CD4-positive, alpha-beta T cell treated with Interleukin-17A for 1 hour (primary cell): ENCODE data around the gene CTU1.

Experiments
- DNase-seq: peaks from one replicate; pipeline ENCODE4 v3.0.0-alpha.2; 2020

The CTU1 gene

DNA sequence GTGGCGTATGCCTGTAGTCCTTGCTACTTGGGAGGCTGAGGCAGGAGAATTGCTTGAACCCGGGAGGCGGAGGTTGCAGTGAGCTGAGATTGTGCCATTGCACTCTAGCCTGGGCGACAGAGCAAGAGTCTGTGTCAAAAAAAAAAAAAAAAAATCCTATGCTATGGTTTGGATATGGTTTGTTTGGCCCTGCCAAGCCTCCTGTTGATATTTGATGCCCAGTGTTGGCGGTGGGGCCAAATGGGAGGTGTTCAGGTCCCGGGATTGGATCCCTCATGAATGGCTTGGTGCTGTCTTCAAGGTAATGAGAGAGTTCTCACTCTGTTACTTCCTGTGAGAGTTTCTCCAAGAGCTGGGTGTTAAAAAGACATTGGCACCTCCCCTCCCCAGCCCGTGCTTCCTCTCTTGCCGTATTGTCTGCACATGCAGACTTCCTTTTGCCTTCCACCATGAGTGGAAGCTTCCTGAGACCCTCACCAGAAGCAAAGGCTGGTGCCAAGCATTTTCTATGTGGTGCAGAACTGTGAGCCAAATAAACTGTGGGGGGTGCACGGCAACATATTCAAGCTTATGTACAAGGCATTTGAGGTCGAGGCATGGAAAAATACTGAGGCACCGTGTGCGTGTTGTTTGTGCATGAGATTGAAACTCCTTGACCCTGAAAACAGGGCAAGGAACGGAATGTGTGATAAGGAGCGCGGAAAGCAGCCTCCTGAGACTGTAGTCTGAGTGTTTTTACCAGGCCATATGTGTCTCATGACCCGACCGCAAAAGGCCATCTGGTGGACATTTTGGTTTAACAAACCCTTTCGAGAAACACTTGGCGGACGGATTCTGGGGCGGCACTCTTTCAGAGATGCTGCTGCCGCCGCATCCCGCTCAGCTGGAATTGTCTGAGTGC lies 23.8 kb upstream of the CTU1 start:
- peak; percentile 47 for DNase-seq

DNA sequence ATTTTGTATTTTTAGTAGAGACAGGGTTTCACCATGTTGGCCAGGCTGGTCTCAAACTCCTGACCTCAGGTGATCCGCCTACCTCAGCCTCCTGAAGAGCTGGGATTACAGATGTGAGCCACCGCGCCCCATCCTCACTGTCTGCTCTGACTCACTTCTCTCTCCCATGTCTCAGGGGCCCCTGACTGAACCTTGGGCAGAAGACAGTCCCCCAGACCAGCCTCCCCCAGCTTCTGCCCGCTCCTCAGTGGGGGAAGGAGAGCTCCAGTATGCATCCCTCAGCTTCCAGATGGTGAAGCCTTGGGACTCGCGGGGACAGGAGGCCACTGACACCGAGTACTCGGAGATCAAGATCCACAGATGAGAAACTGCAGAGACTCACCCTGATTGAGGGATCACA lies 21.5 kb upstream of the CTU1 start:
- no peak for DNase-seq

DNA sequence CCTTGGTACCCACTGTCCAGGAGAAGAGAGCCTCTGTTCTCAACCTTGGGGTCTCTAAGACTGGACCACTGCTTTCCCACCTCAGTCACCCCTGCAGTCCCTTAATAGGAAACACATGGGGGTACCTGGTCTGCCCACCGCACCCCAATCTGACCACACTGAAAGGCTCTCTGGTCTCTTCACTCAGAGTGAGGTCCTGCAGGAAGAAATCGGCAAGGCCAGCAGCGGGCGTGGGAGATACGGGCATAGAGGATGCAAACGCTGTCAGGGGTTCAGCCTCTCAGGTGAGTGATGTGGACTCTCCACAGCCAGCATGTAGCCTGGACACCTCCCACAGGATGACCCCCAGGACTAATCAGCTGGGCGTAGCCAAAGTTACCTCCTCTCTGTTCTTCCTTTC lies 20.0 kb upstream of the CTU1 start:
- DNase-seq, result no peak

DNA sequence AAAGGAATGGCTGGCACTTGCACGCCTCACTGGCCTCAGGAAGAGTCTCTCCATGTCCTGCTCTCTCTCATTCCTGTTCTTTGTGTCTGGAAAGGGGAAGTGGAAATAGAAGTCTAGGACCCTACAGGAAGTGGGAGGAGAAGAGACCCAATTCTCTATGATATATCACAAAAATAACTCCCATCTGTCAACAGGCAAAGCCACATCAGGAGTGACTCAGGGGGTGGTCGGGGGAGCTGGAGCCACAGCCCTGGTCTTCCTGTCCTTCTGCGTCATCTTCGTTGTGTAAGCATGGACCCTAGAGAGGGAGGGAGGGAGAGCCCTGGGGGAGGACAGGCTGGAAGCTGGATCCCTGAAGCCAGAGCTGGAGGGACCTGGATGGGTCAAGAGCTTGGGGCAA lies 19.5 kb upstream of the CTU1 start:
- DNase-seq, result no peak

DNA sequence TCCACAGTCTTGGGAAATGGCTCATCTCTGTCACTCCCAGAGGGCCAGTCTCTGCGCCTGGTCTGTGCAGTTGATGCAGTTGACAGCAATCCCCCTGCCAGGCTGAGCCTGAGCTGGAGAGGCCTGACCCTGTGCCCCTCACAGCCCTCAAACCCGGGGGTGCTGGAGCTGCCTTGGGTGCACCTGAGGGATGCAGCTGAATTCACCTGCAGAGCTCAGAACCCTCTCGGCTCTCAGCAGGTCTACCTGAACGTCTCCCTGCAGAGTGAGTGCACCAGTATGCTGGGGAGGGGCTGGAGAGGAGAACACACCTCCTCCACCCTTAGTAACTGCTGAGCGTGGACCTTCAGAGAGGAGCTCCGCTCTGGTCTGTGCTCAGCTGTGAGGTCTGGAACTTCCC lies 18.8 kb upstream of the CTU1 start:
- DNase-seq, result no peak

DNA sequence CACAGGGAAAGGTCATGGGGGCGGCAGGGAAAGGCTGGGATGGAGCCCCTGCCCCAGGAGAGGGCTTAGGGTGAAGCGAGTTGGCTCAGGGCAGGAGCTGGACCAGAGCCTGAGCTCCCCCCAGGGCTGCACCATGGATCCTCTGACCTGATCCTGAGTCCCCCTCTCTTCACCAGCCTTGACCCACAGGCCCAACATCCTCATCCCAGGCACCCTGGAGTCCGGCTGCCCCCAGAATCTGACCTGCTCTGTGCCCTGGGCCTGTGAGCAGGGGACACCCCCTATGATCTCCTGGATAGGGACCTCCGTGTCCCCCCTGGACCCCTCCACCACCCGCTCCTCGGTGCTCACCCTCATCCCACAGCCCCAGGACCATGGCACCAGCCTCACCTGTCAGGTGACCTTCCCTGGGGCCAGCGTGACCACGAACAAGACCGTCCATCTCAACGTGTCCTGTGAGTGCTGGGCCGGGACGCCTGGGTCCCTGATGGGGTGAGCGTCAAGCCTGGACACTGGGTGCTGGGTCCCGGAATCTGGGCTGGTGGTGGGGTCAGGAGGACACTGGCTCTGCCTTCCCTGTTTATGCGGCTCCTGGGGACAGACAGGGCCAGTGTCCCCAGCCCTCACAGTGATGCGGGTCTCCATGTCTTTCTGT lies 17.3 kb upstream of the CTU1 start:
- DNase-seq, result no peak

DNA sequence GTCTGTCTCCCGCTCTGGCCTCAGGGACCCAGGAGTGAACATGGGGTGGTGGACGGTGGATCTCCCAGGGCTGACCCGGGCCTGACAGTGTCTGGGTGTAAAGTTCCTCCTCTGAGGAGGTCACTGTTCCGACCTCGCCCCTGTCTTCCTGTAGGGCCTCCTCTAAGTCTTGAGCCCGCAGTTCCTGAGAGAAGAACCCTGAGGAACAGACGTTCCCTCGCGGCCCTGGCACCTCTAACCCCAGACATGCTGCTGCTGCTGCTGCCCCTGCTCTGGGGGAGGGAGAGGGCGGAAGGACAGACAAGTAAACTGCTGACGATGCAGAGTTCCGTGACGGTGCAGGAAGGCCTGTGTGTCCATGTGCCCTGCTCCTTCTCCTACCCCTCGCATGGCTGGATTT lies 16.5 kb upstream of the CTU1 start, which contains the start of gene SIGLEC9:
Gene SIGLEC9 (plus strand): TSS at position 178 of the 400 bp plus-strand sequence. CDS start 69 bp downstream, at position 247.
- DNase-seq, result no peak

DNA sequence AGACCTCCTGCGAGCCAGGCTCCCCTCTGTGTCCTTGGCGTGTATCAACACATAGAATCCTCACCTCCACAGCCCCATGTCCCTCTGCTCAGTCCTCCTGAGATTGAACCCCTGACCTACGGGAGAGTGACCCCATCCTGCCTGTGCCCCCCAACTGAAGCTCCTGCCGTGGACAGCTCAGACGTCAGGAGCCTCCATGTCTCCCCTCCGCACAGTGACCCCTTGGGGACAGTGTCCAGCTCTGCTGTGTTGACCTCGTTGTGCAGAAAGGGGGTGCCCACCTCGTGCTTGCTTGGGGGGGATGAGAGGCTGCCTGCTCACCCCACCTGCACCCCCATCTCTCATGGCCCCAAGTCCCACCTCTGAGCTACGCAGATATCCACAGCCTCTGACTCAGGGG lies 16.0 kb upstream of the CTU1 start:
- no peak for DNase-seq

DNA sequence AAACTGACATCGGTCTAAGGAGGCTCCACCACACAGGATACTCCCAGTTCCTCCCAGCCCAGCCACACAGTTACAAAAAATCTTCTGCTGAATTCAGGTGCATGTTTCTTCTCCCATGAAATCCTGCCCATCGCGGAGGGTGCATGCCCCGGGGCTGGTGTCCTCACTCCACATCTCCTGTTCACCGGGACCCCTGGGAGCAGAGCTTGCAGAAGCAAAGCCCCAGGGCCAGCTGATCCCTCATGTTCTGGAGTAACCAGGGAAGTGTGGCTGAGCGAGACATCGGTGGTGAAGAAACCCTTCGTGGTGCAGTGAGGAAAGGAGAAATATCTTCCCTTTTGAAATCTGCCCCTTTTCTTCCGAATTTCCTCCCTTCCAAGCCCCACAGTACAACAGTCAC lies 15.6 kb upstream of the CTU1 start:
- DNase-seq, result no peak

DNA sequence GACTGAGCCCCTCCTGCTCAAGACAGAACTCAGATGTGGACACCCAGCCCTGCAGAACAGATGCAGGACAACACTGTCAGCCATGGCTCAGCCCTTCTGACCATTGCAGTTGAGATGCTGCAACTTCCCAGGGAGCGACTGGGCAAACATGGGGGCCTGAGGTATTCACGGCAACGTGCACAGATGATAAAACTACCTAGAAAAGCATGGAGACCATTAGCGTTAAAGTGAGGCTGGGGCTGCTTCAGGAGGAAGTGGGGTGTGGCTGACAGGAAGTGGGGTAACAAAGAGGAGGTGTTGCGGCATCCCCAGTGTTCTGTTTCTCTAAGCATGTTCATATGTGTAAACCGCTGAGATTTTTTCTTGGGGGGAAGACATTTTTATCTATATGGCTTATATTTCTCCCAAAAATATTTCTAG lies 15.2 kb upstream of the CTU1 start:
- DNase-seq, result peak; percentile 69

DNA sequence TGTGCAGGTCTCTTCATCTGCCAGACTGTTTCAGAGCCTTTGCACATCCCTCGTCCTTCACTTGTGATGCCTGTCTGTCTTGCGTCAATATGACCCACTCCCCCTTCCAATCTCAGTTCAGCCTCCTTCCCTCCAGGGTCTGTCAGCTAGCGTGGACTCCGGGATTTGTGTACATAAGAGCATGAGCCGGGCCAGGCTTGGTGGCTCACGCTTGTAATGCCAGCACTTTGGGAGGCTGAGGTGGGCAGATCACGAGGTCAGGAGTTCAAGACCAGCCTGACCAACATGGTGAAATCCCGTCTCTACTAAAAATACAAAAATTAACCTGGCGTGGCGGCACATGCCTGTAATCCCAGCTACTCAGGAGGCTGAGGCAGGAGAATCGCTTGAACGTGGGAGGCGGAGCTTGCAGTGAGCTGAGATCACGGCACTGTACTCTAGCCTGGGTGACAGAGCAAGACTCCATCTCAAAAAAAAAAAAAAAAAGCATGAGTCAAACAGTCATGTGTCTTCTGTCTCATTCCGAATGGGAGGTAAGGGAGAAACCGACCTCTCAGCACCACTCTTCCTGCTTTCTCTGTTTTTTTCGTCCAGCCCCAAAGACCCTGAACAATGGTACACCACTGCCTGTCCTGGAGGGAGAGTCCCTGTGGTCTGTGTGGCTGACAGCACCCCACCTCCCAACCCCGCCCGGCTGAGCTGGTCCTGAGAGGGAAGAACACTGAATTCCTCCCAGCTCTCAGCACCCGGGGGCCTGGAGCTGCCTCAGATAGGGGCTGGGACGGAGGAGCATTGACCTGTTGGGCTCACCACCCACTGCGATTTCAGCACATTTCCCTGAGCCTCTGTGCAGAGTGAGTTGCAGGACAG lies 14.1 kb upstream of the CTU1 start:
- DNase-seq, result peak; percentile 15

DNA sequence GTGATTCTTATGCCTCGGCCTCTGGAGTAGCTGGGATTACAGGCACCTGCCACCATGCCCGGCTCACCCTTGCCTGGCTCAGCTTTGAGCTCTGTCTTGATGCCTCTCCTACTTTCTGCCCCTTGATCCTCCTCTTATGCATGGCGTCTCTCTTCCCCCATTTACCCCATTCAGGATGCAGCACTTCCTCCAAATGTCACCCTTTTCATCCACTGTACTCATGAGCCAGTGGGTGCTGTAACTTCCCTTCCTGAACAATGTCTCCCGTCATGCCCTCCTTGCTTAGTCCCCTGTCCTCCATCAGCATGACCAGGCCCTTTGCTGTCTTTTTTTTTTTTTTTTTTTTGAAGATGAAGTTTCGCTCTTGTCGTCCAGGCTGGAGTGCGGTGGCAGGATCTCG lies 13.0 kb upstream of the CTU1 start:
- no peak for DNase-seq

DNA sequence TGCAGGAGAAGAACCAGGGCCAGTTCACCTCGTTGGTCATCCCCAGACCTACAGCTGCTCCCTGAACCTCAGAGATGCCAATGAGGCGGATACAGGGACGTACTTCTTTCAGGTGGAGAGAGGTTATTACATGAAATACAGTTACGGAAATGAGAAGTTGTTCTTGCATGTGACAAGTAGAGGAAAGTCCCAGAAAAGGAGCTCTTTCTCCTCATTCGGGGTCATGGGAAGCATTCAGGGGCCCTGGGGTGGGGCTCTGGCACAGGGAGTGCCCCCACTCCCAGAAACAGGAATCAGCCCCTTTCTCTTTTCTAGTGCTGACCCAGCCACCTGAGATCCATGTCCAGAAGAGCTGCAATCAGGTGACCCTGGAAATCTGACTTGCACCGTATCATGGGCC lies 12.0 kb upstream of the CTU1 start:
- no peak for DNase-seq

DNA sequence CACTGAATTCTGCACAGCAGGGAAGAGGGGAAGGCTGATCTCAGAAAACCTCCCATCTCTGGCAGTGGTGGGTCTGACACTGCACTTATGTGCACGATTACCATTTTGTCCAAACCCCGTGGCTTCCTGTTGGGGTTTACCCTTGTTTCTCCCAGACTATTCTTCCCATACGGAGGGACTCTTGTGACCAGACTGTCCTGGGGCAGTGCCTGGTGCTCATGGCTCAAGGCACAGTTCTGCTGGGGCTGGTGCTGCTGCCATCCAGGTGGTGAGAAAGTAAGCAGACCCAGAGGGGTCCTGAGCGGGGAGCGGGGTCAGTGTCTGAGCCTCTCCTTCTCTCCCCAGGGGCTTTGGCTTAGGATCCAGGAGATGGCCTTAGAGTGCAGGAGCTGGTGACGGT lies 11.4 kb upstream of the CTU1 start:
- DNase-seq, result no peak

DNA sequence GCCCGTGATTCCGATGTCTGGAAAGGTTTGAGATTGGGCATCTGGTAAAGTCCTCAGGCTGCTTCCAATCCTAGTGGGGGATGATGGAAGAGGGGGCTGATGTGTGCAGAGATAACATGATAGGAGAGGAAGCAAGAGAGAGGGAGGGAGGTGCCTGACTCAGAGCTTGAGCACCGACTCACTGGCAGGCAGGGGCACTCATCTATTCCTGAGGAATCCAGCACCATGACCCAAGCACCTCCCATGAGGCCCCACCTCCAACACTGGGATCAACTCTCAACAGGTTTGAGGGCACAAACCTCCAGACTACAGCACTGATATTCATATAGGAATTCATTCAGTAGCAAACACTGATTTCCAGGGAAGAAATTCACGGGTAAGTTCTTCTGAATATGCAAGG lies 10.9 kb upstream of the CTU1 start:
- no peak for DNase-seq

DNA sequence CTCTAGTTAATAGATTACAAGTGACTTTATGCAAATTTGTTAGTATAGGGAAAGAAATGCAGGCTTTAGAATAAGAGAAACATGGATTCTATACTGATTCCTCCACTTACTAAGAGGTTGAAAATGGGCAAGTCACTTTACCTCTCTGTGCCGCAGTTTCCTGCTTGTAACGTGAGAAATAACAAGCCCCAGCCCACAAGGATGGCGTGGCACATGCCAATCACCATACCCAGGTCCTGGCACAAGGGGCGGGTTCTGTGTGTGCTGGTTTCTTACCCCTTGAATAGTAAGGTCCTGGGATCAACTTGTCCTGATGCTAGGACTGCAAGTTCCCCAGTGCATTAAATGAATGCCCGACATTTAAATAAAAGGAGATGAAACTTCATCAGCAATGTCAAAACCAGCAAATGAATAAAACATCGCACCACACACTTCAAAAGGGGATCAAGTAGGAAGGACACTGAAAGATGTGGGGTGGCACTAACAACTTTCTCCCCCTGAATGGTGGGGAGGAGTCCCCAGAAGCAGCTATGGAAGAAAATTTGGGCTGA lies 8.6 kb upstream of the CTU1 start:
- DNase-seq, result peak; percentile 38

DNA sequence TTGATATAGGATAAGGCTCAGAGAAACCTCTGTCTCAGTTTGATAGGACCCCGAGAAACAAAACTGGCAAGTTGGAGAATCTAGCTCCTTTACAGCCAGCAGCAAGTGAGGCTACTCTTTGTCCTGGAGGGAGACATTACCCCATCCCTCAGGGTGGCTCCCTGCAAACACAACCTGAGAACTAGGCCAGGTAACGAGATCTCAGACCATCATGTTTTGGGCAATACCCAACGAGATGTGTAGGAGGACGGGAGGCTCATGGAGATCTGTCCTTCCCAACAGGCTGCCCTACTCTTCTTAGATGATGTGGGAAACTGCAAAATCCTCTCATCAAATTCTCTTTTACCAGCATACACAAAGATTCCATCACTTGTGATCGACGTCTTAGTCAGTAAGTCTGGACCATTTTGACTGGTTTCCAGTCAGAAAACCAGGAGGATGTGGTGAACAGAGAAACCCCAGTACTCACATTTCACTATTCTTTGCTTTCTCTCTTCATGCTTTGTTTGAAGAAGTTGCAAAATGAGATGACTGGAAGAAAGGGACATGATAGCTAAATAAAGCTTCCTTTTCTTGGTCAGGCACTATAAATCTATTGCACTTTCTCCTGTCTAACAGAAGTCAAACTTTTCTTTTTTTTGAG lies 6.0 kb upstream of the CTU1 start:
- peak; percentile 28 for DNase-seq

DNA sequence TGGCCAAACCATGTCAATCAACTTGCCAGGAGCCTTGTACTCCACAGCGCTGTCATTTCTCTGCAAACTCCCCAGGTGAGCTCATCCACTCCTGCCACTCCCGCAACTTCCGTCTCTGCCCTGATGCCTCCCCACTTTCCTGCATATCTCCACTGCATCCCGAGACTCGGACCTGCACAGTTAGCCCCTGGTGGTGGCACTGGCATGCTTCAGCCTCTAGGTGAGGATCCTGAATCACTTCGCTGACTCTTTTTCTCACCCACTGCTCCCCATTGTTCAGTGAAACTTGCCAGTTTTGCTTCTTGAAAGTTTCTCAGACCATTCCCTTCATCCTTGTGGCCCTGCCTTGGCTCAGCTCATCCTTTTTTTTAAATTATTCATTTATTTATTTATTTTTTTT lies 3.4 kb upstream of the CTU1 start:
- DNase-seq, result no peak

DNA sequence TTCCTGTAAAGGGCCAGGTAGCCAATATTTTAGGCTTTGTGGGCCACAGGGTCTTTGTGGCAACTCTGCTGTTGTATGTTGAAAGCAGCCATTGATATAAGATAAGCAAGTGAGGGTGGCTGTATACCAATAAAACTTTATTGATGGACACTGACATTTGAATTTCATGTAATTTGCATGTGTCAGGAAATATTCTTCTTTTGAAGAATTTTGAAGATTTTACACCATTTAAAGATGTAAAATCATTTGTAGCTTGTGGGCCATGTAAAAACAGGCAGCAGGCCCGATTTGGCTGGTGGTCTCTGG lies 2.4 kb upstream of the CTU1 start:
- DNase-seq, result no peak

DNA sequence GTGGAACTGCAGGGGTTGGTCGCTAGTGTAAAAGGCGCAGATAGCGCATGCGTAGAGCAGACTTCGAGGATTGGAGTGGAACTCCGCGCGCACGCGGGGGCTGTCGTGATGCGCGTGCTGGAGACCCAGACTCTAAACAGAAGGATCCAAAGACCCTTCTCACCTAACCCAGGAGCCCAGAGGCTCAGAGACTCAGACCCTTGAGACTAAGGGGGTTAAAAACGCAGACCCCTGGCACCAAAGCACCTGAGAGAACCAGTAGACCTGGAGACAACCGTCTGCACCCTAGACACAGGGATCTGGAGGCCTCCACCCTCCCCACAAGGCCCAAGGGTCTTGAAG lies 567 bp upstream of the CTU1 start:
- DNase-seq, result no peak

DNA sequence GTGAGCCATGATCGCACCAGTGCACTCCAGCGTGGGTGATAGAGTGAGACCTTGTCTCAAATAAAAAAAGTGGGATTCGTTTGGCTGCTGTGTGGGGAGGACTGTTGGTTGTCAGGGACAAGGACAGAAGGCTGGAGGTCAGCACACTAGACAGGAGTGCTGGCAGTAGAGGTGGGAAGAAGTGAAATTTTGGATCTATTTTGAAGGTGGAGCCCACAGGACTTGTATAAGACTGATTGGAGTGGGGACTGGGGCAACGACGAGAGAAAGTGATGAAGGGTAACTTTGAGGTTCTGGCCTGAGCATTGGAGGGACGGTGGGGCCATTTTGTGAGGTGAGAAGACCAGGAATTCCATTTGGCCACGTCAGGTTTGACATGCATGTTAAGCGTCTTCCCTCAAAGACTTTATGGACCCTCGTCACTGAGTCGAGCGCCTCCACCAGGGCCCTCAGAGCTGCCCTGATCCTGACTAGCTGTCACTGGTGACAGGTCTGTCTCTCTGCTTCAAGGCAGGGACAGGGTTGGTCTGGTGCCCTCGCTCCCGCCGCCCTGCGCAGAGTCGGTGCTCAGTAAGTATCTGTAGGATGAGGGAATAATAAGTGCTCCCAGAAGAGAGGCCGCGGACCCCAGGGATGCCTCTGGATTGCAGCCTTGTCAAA lies 673 bp downstream of the CTU1 start:
- DNase-seq, result peak; percentile 10

DNA sequence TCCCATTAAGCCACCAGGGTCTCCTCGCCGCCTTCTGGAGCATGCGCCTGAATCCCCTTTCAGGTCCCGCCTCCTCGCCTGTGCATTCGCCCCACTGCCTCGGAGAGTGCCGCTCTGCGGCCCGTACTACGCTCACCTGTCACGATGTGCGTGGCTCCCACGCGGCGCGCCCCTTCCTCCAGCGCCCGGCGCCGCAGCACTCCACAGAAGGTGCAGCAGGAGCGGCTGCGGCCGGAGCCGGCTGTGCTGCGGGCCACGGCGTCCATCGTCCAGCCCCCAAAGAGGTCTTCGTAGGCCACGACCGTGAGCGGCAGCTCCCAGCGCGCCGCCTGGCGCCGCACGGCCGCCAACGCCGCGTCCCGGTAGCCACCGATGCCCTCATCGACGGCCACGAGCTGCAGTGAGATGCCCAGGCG lies 4.3 kb downstream of the CTU1 start:
- DNase-seq, result no peak
